ENCODE data around the gene OR6Y1. TPM values are rescaled to one million over a fixed set of nuclear protein-coding genes. Genes with fewer than 3 reads are reported as not detected.

The OR6Y1 gene
- total and polyA plus RNA-seq, 2 experiments from 2014 or later, result not detected

- no peaks in the 10 kb centered on the region for H3K27me3 ChIP-seq (ENCODE audit: insufficient read depth)
- ATAC-seq, result no peak
- Mint-ChIP-seq H3K4me3 (no peak overlapping the region), H3K36me3 (ENCODE audit: low read depth) (peaks cover 8% of the 10 kb centered on the region; the same call in 2 of the 3 replicates), H3K27me3 (ENCODE audit: insufficient read depth, low read depth, poor library complexity) (peaks cover under 1% of the 10 kb centered on the region), H3K27ac (no peak overlapping the region), H3K4me1 (no peaks in the 10 kb centered on the region), H3K9me3 (peaks cover 15% of the 10 kb centered on the region)
- H4K20me1 ChIP-seq (replicated peaks; ENCODE audit: insufficient read depth), result no peaks in the 10 kb centered on the region
- no peak for DNase-seq (ENCODE audit: low spot score)
- no peak for TF ChIP-seq CREB1 (CRISPR knock-in tag; IDR thresholded peaks at IDR 0.05; ENCODE audit: low read depth)
- no peak overlapping the region for H2AFZ ChIP-seq
- no peak overlapping the region for H3K4me3 ChIP-seq
- H3K79me2 ChIP-seq (replicated peaks; ENCODE audit: insufficient read depth), result no peaks in the 10 kb centered on the region
- no peaks in the 10 kb centered on the region for H3K9me2 ChIP-seq (ENCODE audit: insufficient read depth)
- H3K36me3 ChIP-seq (ENCODE audit: insufficient read depth), result peaks cover 4% of the 10 kb centered on the region; the same call in 1 of the 2 replicates
- no peaks in the 10 kb centered on the region for H3F3A ChIP-seq (replicated peaks; ENCODE audit: low read depth)
- H3K4me2 ChIP-seq, result no peak overlapping the region
- no peak overlapping the region for H3K27ac ChIP-seq (ENCODE audit: low read depth)
- H3K4me1 ChIP-seq (ENCODE audit: insufficient read depth), result no peaks in the 10 kb centered on the region
Measured at GRCh38 chr1:158583962-158584361, 29.8 kb upstream of the OR6Y1 start.

- no peak within 1 kb of the TSS for H3K4me3 ChIP-seq
- no peak for TF ChIP-seq EZH2 (IDR thresholded peaks at IDR 0.05; ENCODE audit: low read depth, unreplicated experiment)
- Mint-ChIP-seq H3K4me1 (no peaks in the 10 kb centered on the region), H3K36me3 (ENCODE audit: low read depth) (no peaks in the 10 kb centered on the region), H3K9me3 (no peaks in the 10 kb centered on the region), H3K27me3 (ENCODE audit: insufficient read depth, low read depth, poor library complexity) (peaks cover 1% of the 10 kb centered on the region), H3K27ac (no peak within 1 kb of the TSS), H3K4me3 (no peak within 1 kb of the TSS)
- H2AFZ ChIP-seq, result no peak within 1 kb of the TSS
- DNase-seq (ENCODE audit: low spot score) (no peak), ATAC-seq (no peak)
- H3K9me2 ChIP-seq (ENCODE audit: insufficient read depth), result no peaks in the 10 kb centered on the region
- H3K27ac ChIP-seq (ENCODE audit: low read depth), result no peak within 1 kb of the TSS
- no peaks in the 10 kb centered on the region for H3F3A ChIP-seq (replicated peaks; ENCODE audit: low read depth)
- H3K36me3 ChIP-seq (ENCODE audit: insufficient read depth), result no peaks in the 10 kb centered on the region
- H4K20me1 ChIP-seq (replicated peaks; ENCODE audit: insufficient read depth), result no peaks in the 10 kb centered on the region
- no peak within 1 kb of the TSS for H3K4me2 ChIP-seq
- H3K4me1 ChIP-seq (ENCODE audit: insufficient read depth), result no peaks in the 10 kb centered on the region
- H3K27me3 ChIP-seq (ENCODE audit: insufficient read depth), result no peaks in the 10 kb centered on the region
- no peaks in the 10 kb centered on the region for H3K79me2 ChIP-seq (replicated peaks; ENCODE audit: insufficient read depth)
Measured at GRCh38 chr1:158579733-158580132, 25.5 kb upstream of the OR6Y1 start, which contains the start of gene OR10X1. Gene OR10X1, minus strand, starts transcription at chr1:158579899. Its CDS starts 0 bp downstream, at chr1:158579899.

- ATAC-seq (no peak), DNase-seq (ENCODE audit: low spot score) (no peak)
- H3K9me3 Mint-ChIP-seq, result no peaks in the 10 kb centered on the region
- Histone ChIP-seq H3K9me2 (ENCODE audit: insufficient read depth) (no peaks in the 10 kb centered on the region), H3K36me3 (ENCODE audit: insufficient read depth) (no peaks in the 10 kb centered on the region), H4K20me1 (replicated peaks; ENCODE audit: insufficient read depth) (no peaks in the 10 kb centered on the region), H3K4me1 (ENCODE audit: insufficient read depth) (no peaks in the 10 kb centered on the region), H3K4me2 (no peak overlapping the region), H3K27ac (ENCODE audit: low read depth) (no peak overlapping the region), H3K79me2 (replicated peaks; ENCODE audit: insufficient read depth) (no peaks in the 10 kb centered on the region), H3F3A (replicated peaks; ENCODE audit: low read depth) (no peaks in the 10 kb centered on the region), H2AFZ (no peak overlapping the region), H3K4me3 (no peak overlapping the region), H3K27me3 (ENCODE audit: insufficient read depth) (no peaks in the 10 kb centered on the region)
- no peaks in the 10 kb centered on the region for H3K36me3 Mint-ChIP-seq (ENCODE audit: low read depth)
- H3K27ac Mint-ChIP-seq, result no peak overlapping the region
- no peaks in the 10 kb centered on the region for H3K4me1 Mint-ChIP-seq
- no peak overlapping the region for H3K4me3 Mint-ChIP-seq
- peaks cover 1% of the 10 kb centered on the region for H3K27me3 Mint-ChIP-seq (ENCODE audit: insufficient read depth, low read depth, poor library complexity)
- TF ChIP-seq, protein P1, sequence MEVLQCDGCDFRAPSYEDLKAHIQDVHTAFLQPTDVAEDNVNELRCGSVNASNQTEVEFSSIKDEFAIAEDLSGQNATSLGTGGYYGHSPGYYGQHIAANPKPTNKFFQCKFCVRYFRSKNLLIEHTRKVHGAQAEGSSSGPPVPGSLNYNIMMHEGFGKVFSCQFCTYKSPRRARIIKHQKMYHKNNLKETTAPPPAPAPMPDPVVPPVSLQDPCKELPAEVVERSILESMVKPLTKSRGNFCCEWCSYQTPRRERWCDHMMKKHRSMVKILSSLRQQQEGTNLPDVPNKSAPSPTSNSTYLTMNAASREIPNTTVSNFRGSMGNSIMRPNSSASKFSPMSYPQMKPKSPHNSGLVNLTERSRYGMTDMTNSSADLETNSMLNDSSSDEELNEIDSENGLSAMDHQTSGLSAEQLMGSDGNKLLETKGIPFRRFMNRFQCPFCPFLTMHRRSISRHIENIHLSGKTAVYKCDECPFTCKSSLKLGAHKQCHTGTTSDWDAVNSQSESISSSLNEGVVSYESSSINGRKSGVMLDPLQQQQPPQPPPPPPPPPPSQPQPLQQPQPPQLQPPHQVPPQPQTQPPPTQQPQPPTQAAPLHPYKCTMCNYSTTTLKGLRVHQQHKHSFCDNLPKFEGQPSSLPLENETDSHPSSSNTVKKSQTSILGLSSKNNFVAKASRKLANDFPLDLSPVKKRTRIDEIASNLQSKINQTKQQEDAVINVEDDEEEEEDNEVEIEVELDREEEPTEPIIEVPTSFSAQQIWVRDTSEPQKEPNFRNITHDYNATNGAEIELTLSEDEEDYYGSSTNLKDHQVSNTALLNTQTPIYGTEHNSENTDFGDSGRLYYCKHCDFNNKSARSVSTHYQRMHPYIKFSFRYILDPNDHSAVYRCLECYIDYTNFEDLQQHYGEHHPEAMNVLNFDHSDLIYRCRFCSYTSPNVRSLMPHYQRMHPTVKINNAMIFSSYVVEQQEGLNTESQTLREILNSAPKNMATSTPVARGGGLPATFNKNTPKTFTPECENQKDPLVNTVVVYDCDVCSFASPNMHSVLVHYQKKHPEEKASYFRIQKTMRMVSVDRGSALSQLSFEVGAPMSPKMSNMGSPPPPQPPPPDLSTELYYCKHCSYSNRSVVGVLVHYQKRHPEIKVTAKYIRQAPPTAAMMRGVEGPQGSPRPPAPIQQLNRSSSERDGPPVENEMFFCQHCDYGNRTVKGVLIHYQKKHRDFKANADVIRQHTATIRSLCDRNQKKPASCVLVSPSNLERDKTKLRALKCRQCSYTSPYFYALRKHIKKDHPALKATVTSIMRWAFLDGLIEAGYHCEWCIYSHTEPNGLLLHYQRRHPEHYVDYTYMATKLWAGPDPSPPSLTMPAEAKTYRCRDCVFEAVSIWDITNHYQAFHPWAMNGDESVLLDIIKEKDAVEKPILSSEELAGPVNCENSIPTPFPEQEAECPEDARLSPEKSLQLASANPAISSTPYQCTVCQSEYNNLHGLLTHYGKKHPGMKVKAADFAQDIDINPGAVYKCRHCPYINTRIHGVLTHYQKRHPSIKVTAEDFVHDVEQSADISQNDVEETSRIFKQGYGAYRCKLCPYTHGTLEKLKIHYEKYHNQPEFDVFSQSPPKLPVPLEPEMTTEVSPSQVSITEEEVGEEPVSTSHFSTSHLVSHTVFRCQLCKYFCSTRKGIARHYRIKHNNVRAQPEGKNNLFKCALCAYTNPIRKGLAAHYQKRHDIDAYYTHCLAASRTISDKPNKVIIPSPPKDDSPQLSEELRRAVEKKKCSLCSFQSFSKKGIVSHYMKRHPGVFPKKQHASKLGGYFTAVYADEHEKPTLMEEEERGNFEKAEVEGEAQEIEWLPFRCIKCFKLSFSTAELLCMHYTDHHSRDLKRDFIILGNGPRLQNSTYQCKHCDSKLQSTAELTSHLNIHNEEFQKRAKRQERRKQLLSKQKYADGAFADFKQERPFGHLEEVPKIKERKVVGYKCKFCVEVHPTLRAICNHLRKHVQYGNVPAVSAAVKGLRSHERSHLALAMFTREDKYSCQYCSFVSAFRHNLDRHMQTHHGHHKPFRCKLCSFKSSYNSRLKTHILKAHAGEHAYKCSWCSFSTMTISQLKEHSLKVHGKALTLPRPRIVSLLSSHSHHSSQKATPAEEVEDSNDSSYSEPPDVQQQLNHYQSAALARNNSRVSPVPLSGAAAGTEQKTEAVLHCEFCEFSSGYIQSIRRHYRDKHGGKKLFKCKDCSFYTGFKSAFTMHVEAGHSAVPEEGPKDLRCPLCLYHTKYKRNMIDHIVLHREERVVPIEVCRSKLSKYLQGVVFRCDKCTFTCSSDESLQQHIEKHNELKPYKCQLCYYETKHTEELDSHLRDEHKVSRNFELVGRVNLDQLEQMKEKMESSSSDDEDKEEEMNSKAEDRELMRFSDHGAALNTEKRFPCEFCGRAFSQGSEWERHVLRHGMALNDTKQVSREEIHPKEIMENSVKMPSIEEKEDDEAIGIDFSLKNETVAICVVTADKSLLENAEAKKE (CRISPR knock-in tag; IDR thresholded peaks at IDR 0.05), result no peak
- TF ChIP-seq STAT1 (IDR thresholded peaks at IDR 0.05; ENCODE audit: unreplicated experiment) (no peak), CREB1 (CRISPR knock-in tag; IDR thresholded peaks at IDR 0.05; ENCODE audit: low read depth) (no peak), EZH2 (IDR thresholded peaks at IDR 0.05; ENCODE audit: low read depth, unreplicated experiment) (no peak), JUNB (IDR thresholded peaks at IDR 0.05; ENCODE audit: unreplicated experiment) (no peak), POLR2AphosphoS5 (IDR thresholded peaks at IDR 0.05; ENCODE audit: low read depth) (no peak), CTCF (conservative IDR thresholded peaks at IDR 0.05; ENCODE audit: low read depth in 2 of 2) (no peak), ZNF331 (CRISPR knock-in tag; IDR thresholded peaks at IDR 0.05; ENCODE audit: low read depth) (no peak), ZNF114 (CRISPR knock-in tag; IDR thresholded peaks at IDR 0.05) (no peak)
Measured at GRCh38 chr1:158577561-158577960, 23.4 kb upstream of the OR6Y1 start.

Measured in GM23338 (cell line).